Stimulated activated CD4-positive, alpha-beta T cell treated with anti-CD3 and anti-CD28 coated beads, Interleukin-15, amount 100 ng/mL, for 48 hours (primary cell): ENCODE data around the gene CCNY.

Experiments used
- DNase-seq, 2 donors: peaks; one replicate each; pipeline ENCODE4 v3.0.0-alpha.2; 2020; ENCODE audit warnings: low read depth in 2 of 2

Gene CCNY

DNA sequence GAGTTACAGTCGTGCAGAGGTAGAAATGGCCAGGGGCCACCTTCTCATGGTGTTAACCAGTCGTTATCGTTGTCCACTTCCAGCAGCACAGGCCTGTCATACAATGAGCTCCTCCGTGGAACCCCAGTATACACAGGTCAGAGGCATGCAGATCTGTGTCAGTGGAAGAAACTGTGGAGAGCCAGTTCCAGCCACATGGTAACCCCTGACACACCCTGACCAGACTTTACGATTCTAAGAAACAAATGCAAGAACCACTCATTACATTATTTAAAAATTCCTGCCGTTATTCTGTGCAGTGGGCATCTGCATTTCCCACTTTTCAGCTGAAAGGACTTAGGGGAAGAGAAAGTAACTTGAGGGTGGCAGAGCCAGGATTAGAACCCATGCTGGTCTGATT is 245.3 kb downstream of the CCNY start:
- DNase-seq: no peak

DNA sequence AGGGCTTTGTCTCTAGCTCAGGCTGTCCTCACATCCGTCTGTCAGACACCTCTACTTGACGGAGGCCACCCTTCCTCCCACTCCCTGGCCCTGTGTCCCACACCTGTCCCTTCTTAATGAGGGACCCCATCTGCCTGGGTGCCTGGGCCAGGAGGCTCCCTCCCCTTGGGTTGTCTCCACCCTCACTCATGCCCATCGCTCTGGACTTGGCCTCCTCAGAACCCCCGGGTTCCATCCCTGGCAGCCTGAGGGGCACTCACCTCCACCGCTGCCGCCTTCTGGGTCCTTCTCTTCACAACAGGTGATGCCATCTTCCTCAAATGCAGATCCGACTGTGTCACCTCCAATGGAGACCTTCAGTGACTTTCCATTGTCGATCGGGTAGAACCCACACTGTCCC is 248.6 kb downstream of the CCNY start:
- no peak for DNase-seq

DNA sequence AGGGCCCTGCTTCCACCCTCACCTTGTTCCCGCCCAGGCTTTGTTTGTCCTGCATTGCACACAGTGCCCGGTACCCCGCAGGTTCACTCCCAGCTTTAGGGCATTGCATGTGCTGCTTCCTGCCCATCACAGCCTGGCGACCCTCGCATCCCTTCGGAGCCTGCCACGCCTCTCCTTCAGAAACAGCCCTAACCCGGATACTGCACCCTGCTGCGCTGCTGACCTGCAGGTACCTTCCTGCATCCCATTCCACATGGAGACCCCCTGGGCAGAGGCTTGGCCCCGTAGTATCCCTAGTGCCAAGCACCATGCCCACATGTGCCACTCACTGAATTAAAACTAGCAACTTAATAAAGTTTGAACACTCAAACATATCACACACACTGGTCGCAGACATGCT is 249.0 kb downstream of the CCNY start:
- DNase-seq: no peak

DNA sequence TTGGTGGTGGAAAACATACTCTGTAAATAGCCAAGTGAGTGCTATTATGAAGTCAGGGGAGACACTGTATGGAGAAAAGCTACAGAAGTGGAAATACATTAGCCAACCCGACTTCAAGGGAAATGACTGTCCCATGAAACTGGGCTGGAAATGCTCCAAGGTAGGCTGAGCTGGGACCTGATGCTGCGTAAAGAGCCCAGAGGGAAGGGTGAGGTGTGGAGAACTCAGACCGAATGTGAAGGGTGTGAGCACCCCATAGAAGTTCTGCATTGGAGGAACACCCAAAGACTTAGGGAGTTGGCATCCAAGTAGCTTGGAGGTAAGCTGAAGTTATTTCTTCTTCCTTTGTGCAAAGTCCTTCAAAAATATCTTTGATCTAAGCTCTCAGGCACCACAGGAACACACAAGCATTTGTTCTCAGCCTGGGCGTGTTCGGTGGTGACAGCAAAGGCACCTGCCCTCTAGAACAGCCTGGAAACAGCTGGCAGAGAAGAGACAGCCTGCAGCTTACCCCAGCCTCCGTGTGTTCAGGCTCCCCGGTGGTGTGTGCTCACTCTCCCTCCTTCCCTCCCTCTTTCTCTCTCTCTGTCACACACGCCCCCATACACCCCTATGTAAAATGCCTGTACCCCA is 249.7 kb downstream of the CCNY start:
- no peak for DNase-seq

DNA sequence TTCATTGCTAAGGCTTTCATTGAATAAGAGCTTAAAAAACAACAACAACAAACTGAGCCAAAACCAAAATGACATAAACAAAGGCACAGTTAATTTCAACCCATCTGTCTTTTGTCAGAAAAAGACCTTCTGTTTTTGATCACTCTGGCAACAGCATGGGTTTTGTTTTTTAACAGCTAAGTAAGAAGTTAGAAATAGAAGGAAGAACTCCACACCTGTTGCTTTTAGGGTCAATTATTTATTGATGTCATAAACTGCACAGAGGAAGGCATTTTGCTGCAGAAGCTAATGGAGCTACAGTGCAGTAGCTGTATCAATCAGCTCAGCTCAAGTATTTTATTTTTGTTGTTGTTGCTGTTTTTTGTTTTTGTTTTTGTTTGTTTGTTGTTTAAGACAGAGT is 252.5 kb downstream of the CCNY start:
- DNase-seq: no peak

DNA sequence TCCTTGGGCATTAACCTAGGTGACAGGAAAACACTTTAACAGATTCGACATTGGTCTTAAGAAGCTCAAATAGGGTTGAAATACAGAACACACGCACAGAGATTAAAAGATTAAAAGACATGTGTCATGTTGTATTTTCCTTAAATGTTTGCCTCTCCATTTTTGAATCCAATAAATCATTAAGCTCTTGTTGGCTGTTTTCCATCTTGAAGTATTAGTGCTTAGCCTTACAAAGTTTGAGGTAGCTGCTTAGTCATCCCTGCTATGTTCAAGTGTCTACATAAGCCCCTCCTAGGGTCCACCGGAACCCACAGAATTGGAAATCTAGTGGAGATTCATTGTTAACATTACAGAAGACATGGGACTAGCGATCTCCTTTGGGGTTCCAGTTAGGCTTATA is 256.1 kb downstream of the CCNY start:
- DNase-seq: no peak

DNA sequence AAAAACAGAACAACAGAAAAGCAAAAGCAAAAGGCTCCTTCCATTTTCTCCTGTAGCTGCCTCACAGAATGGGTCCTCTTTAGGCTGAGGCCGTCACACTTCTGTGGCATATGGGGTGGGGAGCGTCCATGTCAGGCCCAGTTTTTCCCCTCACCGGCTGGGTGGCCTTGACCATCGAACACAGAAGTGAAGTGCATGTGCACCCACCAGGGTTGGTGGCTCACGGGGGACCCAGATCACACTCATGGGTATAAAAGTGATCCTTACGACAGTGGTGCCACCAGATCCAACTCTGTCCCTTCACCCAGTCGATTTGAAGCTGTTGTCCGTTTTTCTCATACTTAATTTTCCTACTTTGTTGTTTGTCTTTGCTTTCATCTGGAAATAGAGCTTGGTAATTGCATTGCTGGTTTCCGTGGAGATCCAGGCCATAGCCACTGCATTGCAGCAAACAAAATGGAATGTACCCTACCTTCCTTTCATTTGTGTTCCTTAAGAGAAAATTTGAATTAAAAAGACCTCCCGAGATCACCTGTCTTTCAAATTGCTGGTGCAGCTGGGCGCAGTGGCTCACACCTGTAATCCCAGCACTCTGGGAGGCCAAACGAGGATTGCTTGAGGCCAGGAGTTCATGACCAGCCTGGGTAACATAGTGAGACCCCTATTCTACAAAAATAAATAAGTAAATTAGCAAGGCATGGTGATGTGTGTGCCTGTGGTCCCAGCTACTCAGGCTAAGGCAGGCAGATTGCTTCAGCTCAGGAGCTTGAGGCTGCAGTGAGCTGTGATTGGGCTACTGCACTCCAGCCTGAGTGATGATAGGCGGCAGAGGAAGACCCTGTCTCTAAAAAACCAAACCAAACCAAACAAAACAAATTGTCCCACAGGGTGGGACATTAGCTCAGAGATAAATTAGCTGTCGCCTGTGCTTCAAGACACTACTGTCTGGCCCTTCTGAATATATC is 258.1 kb downstream of the CCNY start:
- DNase-seq: no peak

DNA sequence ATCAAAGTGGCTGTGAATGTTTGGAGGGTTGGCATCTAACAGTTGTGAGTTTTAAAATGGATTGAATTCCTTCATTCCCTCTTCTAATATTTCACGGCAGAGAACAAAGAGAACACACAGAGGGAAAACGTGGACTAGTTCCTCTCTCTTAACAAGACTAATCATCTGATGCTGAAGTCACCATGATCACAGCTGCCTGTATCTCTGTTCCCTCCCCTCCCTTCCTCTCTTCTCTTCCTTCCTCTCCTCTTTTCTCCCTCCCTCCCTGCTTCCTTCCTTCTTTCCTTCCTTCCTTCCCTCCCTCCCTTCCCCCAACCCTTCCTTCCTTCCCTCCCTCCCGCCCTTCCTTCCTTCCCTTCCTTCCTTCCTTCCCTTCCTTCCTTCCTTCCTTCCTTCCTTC is 258.8 kb downstream of the CCNY start:
- DNase-seq: no peak

DNA sequence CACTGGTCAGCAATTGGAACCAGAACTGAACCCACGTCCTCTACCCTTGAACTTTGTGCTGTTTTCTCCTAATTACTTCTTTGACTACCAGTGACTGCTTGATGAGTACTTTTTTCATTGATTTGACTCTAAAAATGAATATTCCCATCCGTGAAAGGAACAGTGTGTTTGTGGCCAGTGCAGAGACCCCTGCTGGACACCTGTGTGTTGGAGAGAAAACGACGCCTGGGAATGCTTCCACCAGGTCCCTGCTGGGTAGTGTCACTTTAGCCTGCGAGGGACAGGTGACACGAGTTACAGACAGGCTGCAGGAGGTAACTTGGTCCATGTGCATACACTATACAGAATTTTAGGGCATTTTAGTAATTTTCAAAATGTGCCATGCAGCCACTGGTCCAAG is 262.1 kb downstream of the CCNY start:
- no peak for DNase-seq

DNA sequence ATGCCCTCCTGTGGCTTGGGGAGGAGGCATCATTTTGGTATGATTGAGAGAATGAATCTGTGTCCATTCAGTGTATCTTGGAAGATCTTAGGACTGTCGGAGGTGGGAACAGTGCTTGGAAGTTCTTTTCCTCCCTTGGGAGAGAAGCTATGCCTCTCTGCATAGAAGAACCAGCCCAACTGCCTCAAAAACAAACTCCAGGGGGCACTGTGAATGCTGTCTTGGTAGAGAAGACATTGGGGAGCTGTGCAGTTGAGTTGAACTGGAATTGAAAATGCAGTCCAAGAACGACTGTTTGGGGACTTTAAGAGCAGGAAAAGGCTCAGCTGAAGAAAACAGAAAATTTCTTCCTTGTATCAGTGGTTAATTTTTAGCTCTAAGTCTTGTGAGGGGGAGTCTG is 263.9 kb downstream of the CCNY start:
- DNase-seq: no peak

DNA sequence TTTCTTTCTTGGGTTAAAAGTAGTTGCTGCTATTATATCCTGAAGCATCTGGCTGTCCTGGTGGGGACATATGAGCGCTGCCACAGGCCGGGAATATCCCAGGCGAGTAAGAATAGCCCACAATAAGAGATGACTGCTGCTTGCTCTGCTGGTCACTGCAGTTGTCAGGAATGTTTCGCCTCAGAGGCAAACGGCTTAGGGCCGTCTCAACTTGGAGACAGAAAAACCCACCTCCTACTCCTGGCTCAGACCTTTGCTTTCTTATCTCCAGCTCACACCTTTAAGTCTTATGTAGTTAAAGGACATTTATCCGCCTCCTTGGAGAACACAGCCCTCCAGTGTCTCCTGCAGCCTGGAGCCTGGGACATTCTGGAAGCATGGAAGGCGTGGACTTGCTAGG is 268.9 kb downstream of the CCNY start, which contains the start of gene GJD4:
Gene GJD4, plus strand, starts transcription at position 151 of the 400 bp plus-strand sequence. Its CDS starts 227 bp downstream, at position 378.
- DNase-seq: no peak

DNA sequence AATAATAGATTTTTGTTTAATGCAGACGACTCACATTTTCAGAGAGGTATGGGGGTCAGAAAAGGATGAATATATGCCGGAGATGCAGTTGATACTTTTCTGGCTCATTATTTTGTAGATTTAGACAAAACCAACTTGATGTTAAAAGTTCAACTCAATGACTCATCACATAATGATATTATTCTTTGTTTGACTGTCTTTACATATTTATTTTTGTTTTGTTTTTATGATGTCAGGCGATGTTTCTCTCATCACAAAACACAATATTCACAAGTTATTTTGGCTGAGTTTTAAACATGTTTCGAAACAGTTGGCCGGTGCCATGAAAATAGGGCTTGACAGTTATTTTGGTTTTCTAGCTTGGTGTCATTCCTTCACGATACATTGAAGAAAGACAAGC is 270.1 kb downstream of the CCNY start:
- DNase-seq: no peak

DNA sequence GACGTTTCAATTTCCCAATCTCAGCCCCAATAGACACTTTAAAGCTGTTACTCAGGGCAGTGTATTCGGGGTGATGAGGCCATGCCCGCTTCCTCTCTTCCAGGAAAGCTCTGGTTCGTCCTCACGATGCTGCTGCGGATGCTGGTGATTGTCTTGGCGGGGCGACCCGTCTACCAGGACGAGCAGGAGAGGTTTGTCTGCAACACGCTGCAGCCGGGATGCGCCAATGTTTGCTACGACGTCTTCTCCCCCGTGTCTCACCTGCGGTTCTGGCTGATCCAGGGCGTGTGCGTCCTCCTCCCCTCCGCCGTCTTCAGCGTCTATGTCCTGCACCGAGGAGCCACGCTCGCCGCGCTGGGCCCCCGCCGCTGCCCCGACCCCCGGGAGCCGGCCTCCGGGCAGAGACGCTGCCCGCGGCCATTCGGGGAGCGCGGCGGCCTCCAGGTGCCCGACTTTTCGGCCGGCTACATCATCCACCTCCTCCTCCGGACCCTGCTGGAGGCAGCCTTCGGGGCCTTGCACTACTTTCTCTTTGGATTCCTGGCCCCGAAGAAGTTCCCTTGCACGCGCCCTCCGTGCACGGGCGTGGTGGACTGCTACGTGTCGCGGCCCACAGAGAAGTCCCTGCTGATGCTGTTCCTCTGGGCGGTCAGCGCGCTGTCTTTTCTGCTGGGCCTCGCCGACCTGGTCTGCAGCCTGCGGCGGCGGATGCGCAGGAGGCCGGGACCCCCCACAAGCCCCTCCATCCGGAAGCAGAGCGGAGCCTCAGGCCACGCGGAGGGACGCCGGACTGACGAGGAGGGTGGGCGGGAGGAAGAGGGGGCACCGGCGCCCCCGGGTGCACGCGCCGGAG is 271.4 kb downstream of the CCNY start:
- no peak for DNase-seq

DNA sequence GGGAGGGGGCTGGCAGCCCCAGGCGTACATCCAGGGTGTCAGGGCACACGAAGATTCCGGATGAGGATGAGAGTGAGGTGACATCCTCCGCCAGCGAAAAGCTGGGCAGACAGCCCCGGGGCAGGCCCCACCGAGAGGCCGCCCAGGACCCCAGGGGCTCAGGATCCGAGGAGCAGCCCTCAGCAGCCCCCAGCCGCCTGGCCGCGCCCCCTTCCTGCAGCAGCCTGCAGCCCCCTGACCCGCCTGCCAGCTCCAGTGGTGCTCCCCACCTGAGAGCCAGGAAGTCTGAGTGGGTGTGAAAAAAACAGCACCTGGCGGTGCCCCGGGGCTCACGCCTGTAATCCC is 272.0 kb downstream of the CCNY start:
- no peak for DNase-seq

DNA sequence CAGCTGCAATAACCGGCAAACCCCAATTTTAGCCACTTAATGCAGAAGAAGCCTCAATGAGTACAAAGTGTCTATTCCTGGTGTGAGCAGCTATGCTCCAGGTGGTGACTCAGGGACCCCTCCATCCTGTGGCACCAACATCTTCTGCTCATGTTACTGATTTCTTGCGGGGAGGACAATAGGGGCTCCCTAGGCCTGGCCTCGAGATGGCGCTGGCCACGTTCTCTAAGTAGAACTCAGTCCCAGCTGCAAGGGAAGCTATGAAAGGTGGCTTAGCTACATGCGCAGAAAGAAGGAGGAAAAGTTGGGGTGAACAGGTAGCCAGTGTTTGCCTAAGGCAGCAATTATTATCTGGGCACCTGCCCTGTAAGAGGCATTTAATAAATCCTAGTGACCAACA is 275.4 kb downstream of the CCNY start:
- no peak for DNase-seq

DNA sequence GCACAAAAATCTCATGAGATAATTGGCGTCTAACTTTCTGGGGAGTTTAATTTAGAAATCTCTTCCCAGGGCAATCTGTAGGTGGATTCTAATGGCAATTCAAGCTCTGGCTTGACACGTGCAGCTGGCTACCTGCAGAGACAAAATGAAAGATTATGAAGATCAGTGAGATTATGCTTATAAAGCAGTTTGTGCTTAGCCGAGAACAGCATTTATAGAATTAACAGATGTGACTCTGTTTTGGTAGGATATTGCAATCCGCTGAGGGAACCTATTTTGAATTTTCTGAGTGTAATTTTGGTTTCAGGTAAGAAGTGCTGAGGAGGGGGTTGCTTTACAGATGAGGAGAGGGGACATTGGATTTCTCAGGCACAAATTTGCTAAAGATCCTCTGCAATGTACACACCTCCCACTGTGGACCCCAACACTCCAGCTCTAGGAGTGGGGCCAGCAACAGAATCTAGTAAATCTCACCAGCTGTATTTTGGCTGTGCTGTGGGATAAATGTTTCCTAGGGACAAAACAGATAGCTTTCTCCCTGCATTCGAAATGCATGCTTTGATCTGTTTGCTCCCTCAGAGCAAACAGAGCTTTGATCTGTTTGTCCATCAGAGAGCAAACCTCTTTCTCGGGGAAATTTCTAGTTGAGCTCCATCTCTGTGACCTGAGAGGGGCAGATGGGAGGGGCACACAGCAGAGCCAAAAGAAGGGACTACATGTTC is 276.2 kb downstream of the CCNY start:
- no peak for DNase-seq

DNA sequence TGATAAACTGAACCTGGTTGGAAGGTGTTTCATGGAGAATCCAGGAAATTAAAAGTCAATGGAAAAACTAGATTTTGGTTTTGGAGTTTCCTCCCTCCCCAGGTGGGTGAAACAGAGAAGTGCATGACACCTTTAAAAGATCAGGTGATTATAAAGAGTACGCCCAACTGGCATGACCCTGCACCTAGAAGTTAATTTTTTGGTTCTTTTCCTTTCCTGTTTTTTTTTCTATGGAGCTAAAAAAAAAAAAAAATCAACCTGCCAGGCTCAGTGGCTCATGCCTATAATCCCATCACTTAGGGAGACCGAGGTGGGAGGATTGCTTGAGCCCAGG is 276.8 kb downstream of the CCNY start:
- no peak for DNase-seq

DNA sequence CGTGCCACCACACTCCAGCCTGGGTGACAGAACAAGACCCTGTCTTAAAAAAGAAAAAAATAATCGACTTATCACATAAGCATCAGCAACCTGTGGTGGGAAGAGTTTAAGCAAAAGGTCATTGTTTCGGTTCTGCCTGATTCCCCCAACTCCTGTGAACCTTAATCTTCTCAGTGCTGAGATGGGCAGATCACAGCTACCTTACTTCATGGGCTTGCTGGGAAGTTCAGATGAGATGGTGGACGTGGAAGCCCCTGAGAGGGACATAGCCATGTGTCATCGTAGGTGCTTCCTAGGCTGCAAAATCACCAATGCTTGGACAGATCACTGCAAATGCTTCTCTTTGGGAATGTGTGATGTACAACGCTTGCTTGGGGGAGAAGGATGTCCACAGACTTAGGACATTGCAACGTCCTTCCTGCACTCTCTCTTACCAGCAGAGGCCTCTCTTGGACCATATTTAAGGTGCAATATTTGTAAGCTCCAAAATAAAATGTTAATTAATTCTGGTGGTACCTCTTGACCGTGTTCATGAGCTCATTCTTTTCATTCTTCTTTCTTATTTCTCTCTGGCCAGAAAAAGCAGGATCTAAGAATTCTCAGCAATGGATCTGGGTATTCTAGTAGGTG is 277.4 kb downstream of the CCNY start:
- DNase-seq: no peak

DNA sequence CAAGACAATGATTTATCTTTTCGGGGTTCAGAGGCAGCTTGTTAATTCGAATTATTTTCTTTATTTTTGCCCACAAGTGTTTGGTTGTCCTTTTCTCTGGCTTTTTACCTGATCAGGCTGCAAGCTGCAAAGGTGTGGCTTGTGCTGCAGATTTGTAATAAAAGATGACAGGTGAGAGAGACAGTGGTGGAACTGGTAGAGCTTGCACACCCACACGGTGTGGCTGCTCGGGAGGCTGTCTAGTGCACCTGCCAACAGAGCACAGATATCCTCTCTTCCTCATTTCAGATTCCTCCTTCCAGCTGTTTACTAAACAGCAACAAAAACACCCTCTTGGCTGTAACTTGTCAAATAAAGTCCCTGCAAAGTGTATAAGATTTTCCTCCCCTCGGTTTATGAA is 278.0 kb downstream of the CCNY start:
- DNase-seq: no peak
